WI38 (cell line): ENCODE data around the gene MARVELD1.

Experiments used
- H3K4me3 ChIP-seq: 2 replicates; pipeline ENCODE4 v1.5.1; 2011; ENCODE audit warnings: low read depth, mild to moderate bottlenecking, control low read depth, low read length
- CTCF ChIP-seq: IDR thresholded peaks from 2 replicates; pipeline ENCODE4 v1.5.1; 2012; ENCODE audit warnings: low read depth, mild to moderate bottlenecking, control low read depth, low read length

The MARVELD1 gene

GRCh38 chr10:97747573-97747972 lies 34.0 kb downstream of the MARVELD1 start:
- H3K4me3 ChIP-seq = no peak overlapping the region

DNA sequence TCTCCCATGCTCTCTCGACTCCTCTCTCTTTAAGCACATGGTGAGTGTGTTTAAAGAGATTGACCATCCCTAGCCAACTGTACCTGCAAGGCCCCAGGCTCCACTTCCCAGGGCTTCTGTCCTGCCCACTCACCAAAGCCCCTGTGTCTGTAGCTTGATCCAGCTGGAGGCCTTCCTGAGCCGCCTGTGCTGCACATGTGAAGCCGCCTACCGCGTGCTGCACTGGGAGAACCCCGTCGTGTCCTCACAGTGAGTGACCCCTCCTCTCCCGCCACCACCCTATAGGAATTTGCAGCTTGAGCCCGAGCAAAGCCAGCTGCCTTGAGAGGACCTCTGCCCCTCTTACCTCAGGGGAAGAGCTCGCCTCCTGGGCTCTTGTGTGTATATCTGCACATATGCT lies 34.6 kb downstream of the MARVELD1 start:
- TF ChIP-seq CTCF = no peak
- no peak overlapping the region for H3K4me3 ChIP-seq

More at GRCh38 chr10:97747573-97747972, 34.0 kb downstream of the MARVELD1 start:
- no peak for TF ChIP-seq CTCF

DNA sequence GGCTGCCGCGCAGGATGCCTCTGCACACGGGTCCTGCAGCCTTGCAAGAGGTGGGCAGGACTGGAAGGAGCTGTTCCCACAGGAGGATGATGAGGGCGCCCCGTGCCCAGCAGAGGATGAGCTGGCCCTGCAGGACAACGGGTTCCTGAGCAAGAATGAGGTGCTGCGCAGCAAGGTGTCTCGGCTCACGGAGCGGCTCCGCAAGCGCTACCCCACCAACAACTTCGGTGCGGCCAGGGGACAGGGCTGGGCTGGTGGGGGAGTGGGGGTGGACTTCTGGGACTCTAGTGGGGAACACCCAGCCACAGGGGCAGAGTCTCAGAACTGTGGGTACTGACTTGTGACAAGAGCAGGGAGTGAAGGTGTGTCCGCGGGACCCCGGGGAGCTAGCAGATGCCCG lies 39.4 kb downstream of the MARVELD1 start:
- no peak for TF ChIP-seq CTCF
- no peak overlapping the region for H3K4me3 ChIP-seq

DNA sequence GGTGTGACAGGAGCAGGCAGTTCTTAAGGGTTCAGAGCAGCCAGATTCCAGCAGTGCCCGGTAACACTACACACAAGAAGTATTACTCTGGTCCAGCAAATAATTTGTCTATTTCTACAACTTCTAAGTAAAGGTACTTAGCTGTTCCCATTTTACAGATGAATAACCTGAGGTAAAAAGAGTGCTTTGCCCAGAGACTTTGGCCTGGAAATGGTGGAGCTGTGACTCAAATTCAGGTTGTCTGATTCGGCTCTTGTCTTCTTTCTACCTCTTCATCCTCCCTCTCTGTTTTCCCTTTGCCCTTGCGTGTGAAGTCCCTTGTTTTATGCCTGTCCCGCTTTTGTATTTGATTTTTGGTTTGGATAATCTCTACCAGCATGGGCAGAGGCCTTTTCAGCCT lies 41.2 kb downstream of the MARVELD1 start:
- no peak overlapping the region for H3K4me3 ChIP-seq
- no peak for TF ChIP-seq CTCF

DNA sequence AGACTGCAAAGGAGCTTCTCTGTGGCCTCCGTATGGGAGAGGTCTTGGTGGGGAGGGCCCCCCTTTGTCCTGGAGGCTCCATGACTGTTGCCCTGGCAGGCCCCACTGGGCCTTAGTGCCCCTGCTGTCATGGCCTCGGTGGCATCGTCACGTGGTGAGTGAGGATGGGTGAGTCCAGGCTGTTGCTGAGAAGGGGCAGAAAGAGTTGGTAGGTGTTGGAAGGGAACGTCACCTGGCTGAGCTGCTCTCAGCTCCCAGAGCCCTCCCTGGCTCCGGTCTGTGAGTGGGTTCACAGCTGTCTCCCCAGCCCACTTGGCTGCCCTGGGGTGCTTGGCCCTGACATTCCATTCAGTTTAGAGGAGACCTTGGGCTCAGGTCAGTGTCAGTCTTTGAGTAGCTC lies 42.2 kb downstream of the MARVELD1 start:
- TF ChIP-seq CTCF = no peak

GRCh38 chr10:97757471-97757870 lies 43.9 kb downstream of the MARVELD1 start:
- TF ChIP-seq CTCF = no peak

More for the DNA sequence above, 42.2 kb downstream of the MARVELD1 start:
- H3K4me3 ChIP-seq = no peak overlapping the region

DNA sequence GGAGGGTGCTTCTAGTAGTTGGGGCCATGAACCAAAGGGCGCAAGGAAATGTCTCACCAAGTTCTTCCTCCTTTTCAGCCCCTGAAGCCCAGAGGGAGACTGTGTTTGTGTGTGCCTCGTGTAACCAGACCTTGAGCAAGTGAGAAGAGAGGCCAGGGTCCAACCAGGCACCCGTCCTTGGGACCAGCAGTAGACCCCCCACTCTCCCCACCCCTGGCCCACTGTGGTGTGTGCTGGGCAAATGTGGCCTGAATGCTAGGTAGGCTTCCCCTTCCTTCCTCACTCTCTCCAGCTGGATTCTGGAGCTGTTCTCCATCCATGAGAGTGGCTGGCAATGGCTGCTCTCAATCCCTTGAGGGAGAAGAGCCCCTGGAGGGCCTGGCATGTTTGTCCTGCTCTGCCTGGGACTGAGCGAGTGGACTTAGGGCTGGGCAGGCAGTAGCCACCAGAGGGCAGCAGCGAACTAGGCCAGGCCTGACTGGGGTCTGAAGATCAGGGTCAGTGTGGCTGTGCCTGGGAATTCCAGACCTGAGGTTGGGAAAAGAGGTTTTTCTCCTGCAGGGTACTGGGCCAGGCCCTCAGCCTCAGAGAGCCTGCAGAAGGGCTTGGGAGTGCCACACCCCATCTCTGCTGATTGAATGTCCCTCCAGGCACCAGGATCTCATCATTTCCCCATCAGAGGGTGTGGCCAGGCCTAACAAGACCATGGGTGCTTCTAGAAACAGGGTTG lies 45.8 kb downstream of the MARVELD1 start:
- peak; percentile 99 for TF ChIP-seq CTCF
- H3K4me3 ChIP-seq = no peak overlapping the region

More at GRCh38 chr10:97757471-97757870, 43.9 kb downstream of the MARVELD1 start:
- no peak overlapping the region for H3K4me3 ChIP-seq
